Bronchial epithelial cell (primary cell): ENCODE results near the gene PIK3R6. TPM values are rescaled to one million over a fixed set of nuclear protein-coding genes. Genes with fewer than 3 reads are reported as not detected.

ENCODE experiments used
- DNase-seq: peaks from one replicate; pipeline ENCODE4 v3.0.0-alpha.2; 2010; ENCODE audit warnings: low read depth
- FAIRE-seq: peaks from 2 replicates; lab custom pipeline; 2011; peaks lifted over from hg19 to GRCh38; lab: Jason Lieb, UNC
- H3K27me3 ChIP-seq: 2 replicates; pipeline ENCODE4 v1.5.1; 2011; ENCODE audit warnings: low read length; ENCODE audit not compliant: control insufficient read depth, insufficient read depth
- H3K36me3 ChIP-seq: 2 replicates; pipeline ENCODE4 v1.5.1; 2011; ENCODE audit warnings: low read length; ENCODE audit not compliant: control insufficient read depth, insufficient read depth
- H3K4me3 ChIP-seq: 2 replicates; pipeline ENCODE4 v1.5.1; 2011; ENCODE audit warnings: mild to moderate bottlenecking, low read depth, low read length, control low read depth
- CTCF ChIP-seq: IDR thresholded peaks from 2 replicates; pipeline ENCODE4 v1.5.1; 2011; ENCODE audit warnings: mild to moderate bottlenecking, moderate library complexity, low read length, control low read depth, inconsistent platforms; ENCODE audit not compliant: insufficient read depth, severe bottlenecking
- total RNA-seq: library from RNA; depleted of rRNA; stranded (reverse); fragments of >200 nt; gene quantifications from 2 replicates; pipeline ENCODE4 v1.2.1, GENCODE V29; 2014

PIK3R6 gene
- total RNA-seq, 1 donor from 2014 or later, result not detected

- Histone ChIP-seq H3K4me3 (no peak overlapping the region), H3K36me3 (no peaks in the 10 kb centered on the region), H3K27me3 (no peaks in the 10 kb centered on the region)
- DNase-seq (no peak), FAIRE-seq (no peak)
- no peak for TF ChIP-seq CTCF
These were observed 44.9 kb upstream of the PIK3R6 start for GRCh38 chr17:8912084-8912981.

- no peak for TF ChIP-seq CTCF
- H3K36me3 ChIP-seq, result no peaks in the 10 kb centered on the region
- FAIRE-seq, result no peak
- no peak overlapping the region for H3K4me3 ChIP-seq
- no peaks in the 10 kb centered on the region for H3K27me3 ChIP-seq
- DNase-seq, result no peak
These were observed 43.6 kb upstream of the PIK3R6 start for GRCh38 chr17:8910969-8911604.

GRCh38 chr17:8909586-8910270 is 42.3 kb upstream of the PIK3R6 start:
- DNase-seq (no peak), FAIRE-seq (no peak)
- Histone ChIP-seq H3K27me3 (no peaks in the 10 kb centered on the region), H3K36me3 (no peaks in the 10 kb centered on the region), H3K4me3 (no peak overlapping the region)
- no peak for TF ChIP-seq CTCF

- DNase-seq, result no peak
- Histone ChIP-seq H3K27me3 (peaks cover under 1% of the 10 kb centered on the region), H3K4me3 (no peak overlapping the region), H3K36me3 (no peaks in the 10 kb centered on the region)
- no peak for TF ChIP-seq CTCF
- FAIRE-seq, result no peak
These were observed 37.9 kb upstream of the PIK3R6 start for GRCh38 chr17:8905331-8905730.

GRCh38 chr17:8904686-8905085 is 37.2 kb upstream of the PIK3R6 start:
- FAIRE-seq, result peak; percentile 32
- no peak for DNase-seq
- Histone ChIP-seq H3K36me3 (no peaks in the 10 kb centered on the region), H3K27me3 (peaks cover 2% of the 10 kb centered on the region), H3K4me3 (no peak overlapping the region)
- TF ChIP-seq CTCF, result no peak
